Measurements from ENCODE around the gene C10orf90.

C10orf90 gene

DNA sequence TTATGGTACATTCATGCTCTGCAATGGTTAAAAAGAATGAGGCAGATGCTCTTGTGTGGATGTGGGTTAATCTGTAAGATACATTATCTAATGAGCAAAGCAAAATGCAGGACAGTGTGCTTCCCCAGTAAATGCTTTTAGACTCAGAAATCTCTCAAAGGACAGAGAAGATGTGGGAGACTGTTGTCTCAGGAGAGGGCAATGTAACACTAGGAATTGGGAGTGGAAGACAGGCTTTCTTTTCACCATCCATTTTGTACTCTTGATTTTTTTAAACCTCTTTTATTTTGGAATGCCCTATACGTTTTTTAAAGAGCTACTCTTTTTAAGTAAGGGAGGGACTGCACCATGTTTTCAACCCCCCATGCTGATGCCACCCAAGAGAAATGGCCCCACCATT, 204.7 kb downstream of the C10orf90 start:
- DNase-seq (ENCODE audit: low spot score) = no peak

DNA sequence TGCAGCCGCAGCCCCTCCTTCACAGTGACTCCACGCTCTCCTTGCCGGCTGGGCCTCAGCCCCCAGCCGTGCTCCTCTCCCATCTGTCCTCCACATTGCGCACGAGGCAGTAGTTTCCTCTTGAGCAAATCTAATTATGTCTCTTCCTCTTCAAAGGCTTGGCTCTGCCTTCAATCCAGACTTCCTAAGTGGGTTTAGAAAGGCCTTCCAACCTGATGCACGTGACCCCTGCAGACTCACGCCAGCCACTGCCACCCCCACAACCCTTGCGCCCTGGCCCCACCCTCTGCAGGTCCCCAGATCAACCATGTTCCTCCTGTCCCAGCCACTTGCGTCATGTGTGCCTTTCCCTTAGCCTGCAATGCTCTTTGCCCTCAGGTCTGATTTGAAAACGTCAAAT, 207.2 kb downstream of the C10orf90 start:
- DNase-seq (ENCODE audit: low spot score) = no peak

DNA sequence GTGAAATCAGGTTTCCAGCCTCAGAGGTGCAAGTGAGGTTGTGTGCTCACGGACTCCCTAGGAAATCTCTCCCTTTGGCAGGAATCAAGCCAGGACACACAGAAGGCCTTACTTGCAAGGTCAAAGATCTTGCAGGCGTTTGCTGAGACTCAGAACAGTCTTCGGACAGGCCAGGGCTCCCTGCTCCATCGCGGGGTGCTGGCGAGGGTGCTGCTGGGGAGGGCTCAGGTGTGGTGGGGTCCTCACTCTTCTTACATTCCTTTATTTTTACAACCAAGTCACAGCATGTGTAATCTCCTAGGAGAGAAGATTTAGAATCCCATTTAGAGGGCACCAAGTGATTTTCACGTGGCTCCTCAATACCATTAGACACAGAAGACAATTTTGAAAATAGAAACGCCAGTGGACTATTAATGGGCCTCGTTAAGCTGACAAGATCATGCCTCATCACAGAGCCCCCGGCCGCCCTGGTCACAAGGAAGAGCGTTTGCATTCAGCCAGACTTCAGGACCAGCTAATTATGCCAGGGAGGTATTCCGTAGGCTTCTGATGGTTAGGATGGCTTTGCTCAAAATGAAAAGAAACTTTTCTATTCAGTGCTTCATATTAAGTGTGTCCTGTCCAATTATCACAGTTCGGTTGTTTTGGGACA, 209.1 kb downstream of the C10orf90 start:
- no peak for DNase-seq (ENCODE audit: low spot score)

GRCh38 chr10:126459878-126460481, 210.5 kb downstream of the C10orf90 start:
- no peak for DNase-seq (ENCODE audit: low spot score)

DNA sequence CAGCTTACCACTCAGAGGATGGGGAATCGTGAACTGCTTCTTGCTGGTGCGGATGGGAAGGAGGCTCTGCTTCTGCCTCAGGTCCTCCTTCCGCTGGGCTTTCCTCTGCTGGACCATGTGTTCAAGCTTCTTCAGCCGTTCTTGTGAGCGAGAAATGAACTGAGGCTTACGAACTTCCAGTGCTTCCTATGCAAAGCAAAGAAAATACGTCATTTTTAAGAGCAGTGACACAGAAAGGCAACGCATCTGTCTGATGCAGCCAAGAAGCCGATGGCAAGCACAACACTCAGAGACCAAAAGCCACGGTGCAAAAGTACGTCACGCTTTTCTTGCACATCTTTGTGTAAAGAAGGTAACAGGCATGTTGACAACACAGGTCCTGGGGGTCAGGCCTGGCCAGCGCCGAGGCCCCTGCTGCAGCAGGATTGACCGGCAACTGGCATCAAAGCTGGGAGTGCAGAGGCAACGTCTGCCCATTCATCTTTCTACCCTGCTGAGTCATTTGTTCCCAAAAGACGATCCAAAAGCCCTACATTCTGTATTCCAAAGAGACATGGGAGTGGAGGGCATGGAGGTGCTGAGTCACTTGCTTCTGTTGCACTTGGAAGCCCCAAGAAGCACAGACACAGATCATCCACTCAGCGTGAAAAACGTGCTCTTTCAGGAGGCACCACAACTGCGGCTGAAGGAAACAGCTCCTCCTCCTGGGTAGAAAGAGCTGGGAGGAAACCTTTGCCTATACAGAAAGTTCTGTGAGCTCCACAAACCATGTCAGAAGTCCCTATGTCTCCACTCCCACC, 211.3 kb downstream of the C10orf90 start:
- no peak for DNase-seq (ENCODE audit: low spot score)

- no peak for DNase-seq (ENCODE audit: low spot score)
Measured at GRCh38 chr10:126458466-126458865, 212.0 kb downstream of the C10orf90 start.

DNA sequence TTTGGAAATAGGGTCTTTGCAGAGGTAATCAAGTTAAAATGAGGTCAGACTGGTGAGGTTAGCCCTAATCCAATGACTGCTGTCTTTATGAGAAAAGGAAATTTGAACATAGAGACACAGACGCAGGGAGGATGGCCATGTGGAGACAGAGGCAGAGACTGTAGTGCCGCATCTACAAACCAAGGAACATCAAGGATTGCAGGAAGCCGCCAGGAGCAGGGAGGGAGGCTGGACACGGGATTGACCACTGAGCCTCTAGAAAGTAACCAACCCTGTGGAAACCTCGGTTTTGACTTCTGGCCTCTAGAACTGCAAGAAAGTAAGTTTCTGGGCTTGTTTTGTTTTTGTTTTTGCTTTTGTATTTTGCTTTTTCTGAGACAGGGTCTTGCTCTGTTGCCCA, 213.9 kb downstream of the C10orf90 start:
- no peak for DNase-seq (ENCODE audit: low spot score)

DNA sequence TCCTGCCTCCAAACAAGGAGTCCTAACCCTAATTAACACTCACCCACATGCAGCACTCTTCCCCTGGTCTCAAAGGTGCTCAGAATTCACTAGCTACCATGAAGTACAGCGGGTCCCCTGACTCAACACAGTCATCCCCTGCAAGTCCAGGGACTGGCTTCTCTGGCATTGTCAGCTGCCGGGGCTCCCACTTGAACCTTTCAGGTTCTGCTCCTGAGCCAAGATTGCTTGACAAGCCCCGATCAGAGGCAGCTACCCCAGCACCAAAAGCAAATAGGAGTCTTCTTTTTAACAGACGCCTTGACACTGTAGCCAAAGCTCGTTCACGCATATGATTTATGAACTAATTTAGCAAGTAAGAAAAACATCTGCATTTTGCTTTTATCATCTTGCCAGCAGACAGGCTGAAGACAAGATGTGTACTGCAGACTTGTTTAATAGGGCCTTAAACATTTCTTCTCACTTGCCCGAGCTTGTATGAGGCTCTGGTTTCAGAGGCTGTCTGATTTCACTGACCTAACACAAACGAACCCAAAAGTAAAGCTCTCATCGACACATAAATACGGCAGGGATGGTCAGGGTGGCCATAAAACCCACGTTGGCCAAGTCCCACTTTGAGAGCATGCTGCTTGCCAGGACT, 214.6 kb downstream of the C10orf90 start:
- no peak for DNase-seq (ENCODE audit: low spot score)

DNA sequence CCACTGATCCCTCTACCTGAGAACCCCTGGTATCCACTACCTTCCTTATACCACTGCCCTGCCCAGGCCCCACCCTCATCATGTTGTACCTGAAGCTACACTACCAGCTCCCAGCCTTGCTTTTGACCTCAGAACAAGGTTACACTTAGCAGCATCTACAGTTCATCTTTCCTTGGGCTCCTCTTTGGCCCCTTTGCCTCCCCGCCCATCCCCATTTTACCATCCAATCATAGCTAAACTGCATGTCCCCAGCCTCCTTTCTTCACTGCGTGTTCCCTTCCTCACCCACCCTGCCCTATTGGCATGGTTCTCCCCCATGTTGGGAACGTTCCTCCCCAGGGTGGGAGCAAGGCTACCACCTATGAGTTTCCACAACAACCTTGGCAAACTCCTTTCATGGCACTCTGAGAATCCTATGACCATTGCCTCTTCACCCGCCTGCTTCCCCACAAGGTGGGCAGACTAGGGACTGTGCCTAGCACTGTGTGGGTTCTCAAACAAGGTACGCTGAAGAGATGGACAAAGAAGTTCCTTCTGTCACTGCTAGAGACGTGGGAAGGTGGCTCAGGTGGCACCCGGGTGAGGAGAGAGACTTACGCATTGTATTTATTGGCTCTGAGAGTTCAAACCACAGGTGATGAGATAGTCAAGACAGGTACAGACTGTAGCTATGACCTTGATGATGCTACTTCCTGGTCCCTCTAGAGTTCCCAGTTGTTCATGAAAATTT, 215.3 kb downstream of the C10orf90 start:
- DNase-seq (ENCODE audit: low spot score) = no peak

DNA sequence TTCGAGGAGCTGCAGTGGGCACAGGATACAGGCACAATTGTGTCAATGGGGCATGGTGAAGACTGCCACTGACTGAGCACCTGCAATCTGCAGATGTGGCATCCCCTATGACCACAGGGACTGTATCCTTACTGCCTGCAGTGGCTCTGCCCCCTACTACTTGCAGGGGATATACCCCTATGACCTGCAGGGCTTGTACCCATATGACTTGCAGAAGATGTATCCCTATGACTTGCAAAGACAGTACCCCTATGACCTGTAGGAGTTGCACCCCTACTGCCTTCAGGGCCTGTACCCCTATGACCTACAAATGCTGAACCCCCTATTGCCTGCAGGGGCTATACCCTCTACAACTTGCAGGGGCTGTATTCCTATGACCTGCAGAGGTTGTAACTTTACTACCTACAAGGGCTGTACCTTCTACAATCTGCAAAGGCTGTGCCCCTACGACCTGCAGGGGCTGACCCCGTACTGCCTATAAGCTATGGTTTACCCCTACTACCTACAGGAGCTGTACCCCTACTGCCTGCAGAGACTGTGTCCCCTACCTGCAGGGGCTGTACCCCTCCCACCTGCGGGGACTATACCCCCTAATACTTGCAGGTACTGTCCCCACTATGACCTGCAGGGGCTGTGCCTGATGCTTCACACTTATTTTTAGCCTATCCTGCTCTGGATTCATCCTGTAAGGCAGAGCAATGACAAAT, 216.3 kb downstream of the C10orf90 start:
- no peak for DNase-seq (ENCODE audit: low spot score)

- no peak for DNase-seq (ENCODE audit: low spot score)
Measured at GRCh38 chr10:126452245-126452644, 218.2 kb downstream of the C10orf90 start.

DNA sequence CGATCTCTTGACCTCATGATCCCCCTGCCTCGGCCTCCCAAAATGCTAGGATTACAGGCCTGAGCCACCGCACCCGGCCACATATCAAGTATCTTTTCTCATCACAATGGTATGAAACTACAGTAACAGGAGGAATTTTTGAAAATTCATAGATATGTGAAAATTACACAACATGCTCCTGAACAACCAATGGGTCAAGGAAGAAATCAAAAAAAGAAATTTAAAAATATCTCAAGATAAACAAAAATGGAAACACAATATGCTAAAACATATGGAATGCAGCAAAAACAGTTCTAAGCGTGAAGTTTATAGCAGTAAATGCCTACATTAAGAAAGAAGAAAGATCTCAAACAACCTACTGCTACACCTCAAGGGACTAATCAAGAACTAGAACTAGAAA, 222.4 kb downstream of the C10orf90 start:
- DNase-seq (ENCODE audit: low spot score) = no peak

GRCh38 chr10:126439942-126440341, 230.6 kb downstream of the C10orf90 start:
- no peak for DNase-seq (ENCODE audit: low spot score)

- no peak for DNase-seq (ENCODE audit: low spot score)
Measured at GRCh38 chr10:126438407-126438783, 232.1 kb downstream of the C10orf90 start.

GRCh38 chr10:126437635-126438406, 232.7 kb downstream of the C10orf90 start:
- DNase-seq (ENCODE audit: low spot score) = no peak

GRCh38 chr10:126434235-126434634, 236.3 kb downstream of the C10orf90 start:
- no peak for DNase-seq (ENCODE audit: low spot score)

DNA sequence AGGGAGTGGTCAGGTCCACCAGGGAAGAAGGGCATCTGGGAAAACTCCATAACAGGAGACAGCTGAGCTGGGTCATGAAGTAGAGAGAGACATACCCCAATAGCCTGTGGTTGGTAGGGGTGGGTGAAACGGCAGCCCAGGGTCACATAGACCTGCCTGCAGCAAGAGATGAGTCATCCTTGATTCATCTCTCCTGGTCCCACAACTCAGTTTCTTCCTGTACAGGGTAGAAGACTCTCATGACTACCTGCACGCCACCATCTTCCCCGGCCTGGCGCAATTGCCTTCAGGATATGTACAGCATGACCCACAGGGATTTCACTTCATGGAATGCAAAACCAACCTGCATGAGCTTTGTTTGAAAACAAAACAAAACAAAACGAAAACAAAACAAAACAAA, 237.1 kb downstream of the C10orf90 start:
- no peak for DNase-seq (ENCODE audit: low spot score)

- no peak for DNase-seq (ENCODE audit: low spot score)
Measured at GRCh38 chr10:126432507-126432906, 238.0 kb downstream of the C10orf90 start.

GRCh38 chr10:126431816-126432215, 238.7 kb downstream of the C10orf90 start:
- no peak for DNase-seq (ENCODE audit: low spot score)

DNA sequence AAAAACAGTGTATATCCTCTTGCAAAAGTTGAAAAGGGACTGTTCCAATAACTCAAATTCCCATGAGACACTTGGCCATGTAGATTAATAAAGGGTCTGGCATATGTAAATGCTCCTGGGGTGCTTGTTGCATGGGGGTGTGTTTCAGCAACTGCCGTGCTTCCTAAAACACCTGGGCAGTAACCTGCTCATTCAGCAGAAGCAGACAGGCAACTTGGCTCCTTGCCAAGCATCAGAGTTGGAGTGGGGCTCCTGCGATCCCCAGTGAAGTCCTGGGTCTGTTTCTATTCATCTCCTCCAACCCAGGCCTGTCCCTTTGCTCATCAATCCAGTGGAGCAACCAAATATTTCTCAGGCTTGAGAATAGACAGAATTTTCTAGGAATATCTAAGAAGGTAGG, 240.0 kb downstream of the C10orf90 start:
- DNase-seq (ENCODE audit: low spot score) = no peak

GRCh38 chr10:126429275-126429674, 241.2 kb downstream of the C10orf90 start:
- DNase-seq (ENCODE audit: low spot score) = no peak

Data from CD4-positive, alpha-beta T cell treated with Interleukin-6 at 100 ng/mL for 8 hours (primary cell).